Endodermal cell (in vitro differentiated cells): Measurements from ENCODE around the gene FDXR. TPM values are rescaled to one million over a fixed set of nuclear protein-coding genes. Genes with fewer than 3 reads are reported as not detected.
A peak's percentile ranks its signal among the peaks of the same experiment; 100 is the strongest.

Source experiments
- DNase-seq: peaks from one replicate; pipeline ENCODE4 v3.0.0-alpha.2; 2017
- H3K27ac ChIP-seq: 2 replicates; pipeline ENCODE4 v1.5.1; 2013; ENCODE audit warnings: mild to moderate bottlenecking, low read depth, low read length, moderate library complexity
- H3K27me3 ChIP-seq: 2 replicates; pipeline ENCODE4 v1.6.1; 2013; ENCODE audit warnings: mild to moderate bottlenecking, low read length, moderate library complexity; ENCODE audit not compliant: insufficient read depth, control insufficient read depth, poor library complexity, severe bottlenecking
- H3K36me3 ChIP-seq: 2 replicates; pipeline ENCODE4 v1.7.0; 2013; ENCODE audit warnings: mild to moderate bottlenecking, low read length, moderate library complexity; ENCODE audit not compliant: control insufficient read depth, insufficient read depth
- H3K4me1 ChIP-seq: one replicate; pipeline ENCODE4 v1.7.0; 2013; ENCODE audit warnings: low read length; ENCODE audit not compliant: control insufficient read depth, insufficient read depth
- H3K4me3 ChIP-seq: 2 replicates; pipeline ENCODE4 v1.5.1; 2013; ENCODE audit warnings: mild to moderate bottlenecking, low read length, moderate library complexity
- H3K9ac ChIP-seq: 2 replicates; pipeline ENCODE4 v1.6.1; 2013; ENCODE audit warnings: mild to moderate bottlenecking, low read length, moderate library complexity; ENCODE audit not compliant: poor library complexity, severe bottlenecking; ENCODE audit errors: extremely low read depth
- H3K9me3 ChIP-seq: 2 replicates; pipeline ENCODE4 v1.6.1; 2013; ENCODE audit warnings: mild to moderate bottlenecking, low read length, moderate library complexity; ENCODE audit not compliant: control insufficient read depth
- H3K27ac Mint-ChIP-seq: 2 replicates; pipeline ENCODE4 v1.8.0; 2020; ENCODE audit warnings: mixed read lengths
- H3K27me3 Mint-ChIP-seq: 2 replicates; pipeline ENCODE4 v1.8.0; 2021; ENCODE audit warnings: mild to moderate bottlenecking, mixed read lengths; ENCODE audit not compliant: insufficient read depth
- H3K36me3 Mint-ChIP-seq: 2 replicates; pipeline ENCODE4 v1.8.0; 2020; ENCODE audit warnings: low read depth, mixed read lengths
- H3K4me1 Mint-ChIP-seq: 2 replicates; pipeline ENCODE4 v1.8.0; 2020; ENCODE audit warnings: mixed read lengths
- H3K4me3 Mint-ChIP-seq: 2 replicates; pipeline ENCODE4 v1.8.0; 2020; ENCODE audit warnings: mild to moderate bottlenecking, moderate library complexity, mixed read lengths
- H3K9me3 Mint-ChIP-seq: 2 replicates; pipeline ENCODE4 v1.8.0; 2020; ENCODE audit warnings: mild to moderate bottlenecking, mixed read lengths
- CTCF ChIP-seq: fragments of 200-600 bp; sonication (generic); conservative IDR thresholded peaks from 2 replicates; pipeline ENCODE4 v1.5.0; 2021; ENCODE audit warnings: antibody characterized with exemption, mild to moderate bottlenecking
- WGBS, 2 experiments: methylation state at CpG; one replicate each; pipeline versions ENCODE4 v1.1.5 to v1.1.7; 2013; ENCODE audit warnings: missing lambda C conversion rate in 2 of 2, mixed read lengths in 1 of 2; ENCODE audit not compliant: insufficient coverage in 1 of 2, insufficient read length in 1 of 2; 5-methylcytosine and 5-hydroxymethylcytosine counted together
- total RNA-seq, 2 donors: library from RNA; stranded (reverse); fragmentation: NEBNext Ultra II Directional in 1 of 2; extraction: Animal tissue kit (Norgen Biotek cat#: 25700) in 1 of 2; gene quantifications; 2 replicates in 1 of 2; 3 replicates in 1 of 2; pipeline ENCODE4 v1.2.1, GENCODE V29; 2021

The FDXR gene
- total RNA-seq, 2 donors from 2014 or later = 17.3 to 19.4 TPM

DNA sequence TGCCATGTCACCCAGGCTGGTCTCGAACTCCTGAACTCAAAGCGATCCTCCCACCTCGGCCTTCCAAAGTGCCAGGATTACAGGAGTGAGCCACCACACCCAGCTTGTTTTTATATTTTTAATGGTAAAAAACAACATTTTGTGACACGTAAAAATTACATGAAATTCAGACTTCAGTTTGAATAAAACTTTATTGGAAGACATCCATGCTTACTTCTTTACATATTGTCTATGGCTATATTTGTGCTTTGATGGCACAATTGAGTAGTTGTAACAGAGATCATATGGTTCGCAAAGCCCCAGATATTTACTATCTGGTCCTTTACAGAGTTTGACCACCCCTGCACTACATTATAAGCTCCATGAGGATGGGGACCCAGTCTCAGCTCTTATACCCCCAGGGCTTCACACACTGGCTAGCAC is 1.8 kb upstream of the FDXR start:
- DNase-seq = no peak
- no peaks in the 10 kb centered on the region for H3K4me1 ChIP-seq
- H3K27me3 Mint-ChIP-seq = peaks cover 7% of the 10 kb centered on the region
- no peak overlapping the region for H3K27ac ChIP-seq
- H3K9me3 Mint-ChIP-seq = no peaks in the 10 kb centered on the region
- H3K4me1 Mint-ChIP-seq = peaks cover 16% of the 10 kb centered on the region
- no peaks in the 10 kb centered on the region for H3K27me3 ChIP-seq
- H3K9me3 ChIP-seq = no peaks in the 10 kb centered on the region
- peaks cover 2% of the 10 kb centered on the region for H3K36me3 Mint-ChIP-seq
- no peak for TF ChIP-seq CTCF
- H3K27ac Mint-ChIP-seq = no peak overlapping the region
- H3K4me3 Mint-ChIP-seq = no peak overlapping the region
- no peak overlapping the region for H3K9ac ChIP-seq
- 95 to 100% methylated on average over 1 to 5 of the region's 5 CpGs for WGBS, 2 experiments
- H3K36me3 ChIP-seq = peaks cover 3% of the 10 kb centered on the region
- H3K4me3 ChIP-seq = no peak overlapping the region

GRCh38 chr17:74873874-74874614 is 1.2 kb upstream of the FDXR start:
- Histone ChIP-seq H3K27me3 (no peaks in the 10 kb centered on the region), H3K4me3 (peak overlapping the region; percentile 95), H3K27ac (no peak overlapping the region), H3K9ac (peak overlapping the region; percentile 86), H3K9me3 (no peaks in the 10 kb centered on the region), H3K36me3 (peaks cover 3% of the 10 kb centered on the region), H3K4me1 (no peaks in the 10 kb centered on the region)
- peak overlapping the region; percentile 73 for H3K4me3 Mint-ChIP-seq
- no peak for DNase-seq
- TF ChIP-seq CTCF = no peak
- H3K9me3 Mint-ChIP-seq = no peaks in the 10 kb centered on the region
- peaks cover 16% of the 10 kb centered on the region for H3K4me1 Mint-ChIP-seq
- 66 to 69% methylated on average over 4 to 6 of the region's 6 CpGs for WGBS, 2 experiments
- peaks cover 4% of the 10 kb centered on the region for H3K36me3 Mint-ChIP-seq
- H3K27ac Mint-ChIP-seq = peak overlapping the region; percentile 96
- H3K27me3 Mint-ChIP-seq = peaks cover 6% of the 10 kb centered on the region

GRCh38 chr17:74873037-74873873 is 461 bp upstream of the FDXR start:
- Mint-ChIP-seq H3K27me3 (peaks cover 6% of the 10 kb centered on the region), H3K27ac (peak overlapping the region; percentile 96), H3K9me3 (no peaks in the 10 kb centered on the region), H3K4me3 (peak overlapping the region; percentile 73), H3K36me3 (peaks cover 4% of the 10 kb centered on the region), H3K4me1 (peaks cover 16% of the 10 kb centered on the region)
- TF ChIP-seq CTCF = no peak
- H3K9me3 ChIP-seq = no peaks in the 10 kb centered on the region
- peak; percentile 100 for DNase-seq
- peak overlapping the region; percentile 95 for H3K4me3 ChIP-seq
- H3K4me1 ChIP-seq = no peaks in the 10 kb centered on the region
- no peaks in the 10 kb centered on the region for H3K27me3 ChIP-seq
- peaks cover 3% of the 10 kb centered on the region for H3K36me3 ChIP-seq
- WGBS, 2 experiments = 0% methylated on average over 24 to 55 of the region's 55 CpGs
- H3K27ac ChIP-seq = peak overlapping the region; percentile 77
- peak overlapping the region; percentile 86 for H3K9ac ChIP-seq
